Measurements from ENCODE around the gene INMT. TPM values are rescaled to one million over a fixed set of nuclear protein-coding genes. Genes with fewer than 3 reads are reported as not detected.

Gene INMT
- total RNA-seq, 1 donor from 2014 or later, result 44.0 TPM

Other genes starting within 250 kb of the INMT start
- gene GGCT, start 247.3 kb upstream of the INMT start, total RNA-seq, result 165 TPM
- 126 TPM for gene GARS1, start 157.3 kb upstream of the INMT start, total RNA-seq
- 0.19 TPM for gene CRHR2, start 69.7 kb upstream of the INMT start, total RNA-seq
- gene MINDY4, start 19.3 kb downstream of the INMT start, total RNA-seq, result 6.8 TPM
- gene AQP1, start 159.7 kb downstream of the INMT start, total RNA-seq, result 140 TPM
- not detected for gene GHRHR, start 211.8 kb downstream of the INMT start, total RNA-seq